Dendritic cell treated with granulocyte-macrophage colony-stimulating factor and Interleukin-4, amounts not matched to agents 40 ng/mL and 50 ng/mL, for 4 days (primary cell): ENCODE results near the gene KCNIP4.

Experiments used
- H3K27ac Mint-ChIP-seq: one replicate; pipeline ENCODE4 v1.8.0; 2022; ENCODE audit warnings: mild to moderate bottlenecking, mixed read lengths
- H3K27me3 Mint-ChIP-seq: one replicate; pipeline ENCODE4 v1.8.0; 2022; ENCODE audit warnings: mild to moderate bottlenecking, mixed read lengths
- H3K36me3 Mint-ChIP-seq: one replicate; pipeline ENCODE4 v1.8.0; 2022; ENCODE audit warnings: low read depth, mixed read lengths
- H3K4me1 Mint-ChIP-seq: one replicate; pipeline ENCODE4 v1.8.0; 2022; ENCODE audit warnings: low read depth, mixed read lengths
- H3K4me3 Mint-ChIP-seq: one replicate; pipeline ENCODE4 v1.8.0; 2022; ENCODE audit warnings: mild to moderate bottlenecking, moderate library complexity, mixed read lengths
- H3K9me3 Mint-ChIP-seq: one replicate; pipeline ENCODE4 v1.8.0; 2022; ENCODE audit warnings: mixed read lengths
- intact Hi-C: fragments of 100-400 bp; cut with micrococcal nuclease; formaldehyde crosslinking; loops from one replicate; pipeline ENCODE4 v1.15.0; 2022

Gene KCNIP4

GRCh38 chr4:21136051-21136630 is 812.4 kb downstream of the KCNIP4 start:
- H3K4me3 Mint-ChIP-seq, result no peak overlapping the region
- H3K36me3 Mint-ChIP-seq, result no peaks in the 10 kb centered on the region

GRCh38 chr4:21134994-21135393 is 813.6 kb downstream of the KCNIP4 start:
- no peaks in the 10 kb centered on the region for H3K9me3 Mint-ChIP-seq
- intact Hi-C loops, result no loop called here

More at GRCh38 chr4:21136051-21136630, 812.4 kb downstream of the KCNIP4 start:
- no peaks in the 10 kb centered on the region for H3K27me3 Mint-ChIP-seq
- H3K9me3 Mint-ChIP-seq, result no peaks in the 10 kb centered on the region
- no peaks in the 10 kb centered on the region for H3K4me1 Mint-ChIP-seq
- H3K27ac Mint-ChIP-seq, result no peak overlapping the region
- intact Hi-C loops, result no loop called here

GRCh38 chr4:21130606-21131005 is 818.0 kb downstream of the KCNIP4 start:
- intact Hi-C loops, result no loop called here
- Mint-ChIP-seq H3K9me3 (peaks cover 11% of the 10 kb centered on the region), H3K4me1 (no peaks in the 10 kb centered on the region), H3K27ac (no peak overlapping the region), H3K4me3 (no peak overlapping the region), H3K36me3 (no peaks in the 10 kb centered on the region), H3K27me3 (no peaks in the 10 kb centered on the region)

More at GRCh38 chr4:21134994-21135393, 813.6 kb downstream of the KCNIP4 start:
- Mint-ChIP-seq H3K27ac (no peak overlapping the region), H3K4me1 (no peaks in the 10 kb centered on the region), H3K4me3 (no peak overlapping the region), H3K36me3 (no peaks in the 10 kb centered on the region), H3K27me3 (no peaks in the 10 kb centered on the region)

GRCh38 chr4:21126014-21126512 is 822.5 kb downstream of the KCNIP4 start:
- Mint-ChIP-seq H3K27ac (no peak overlapping the region), H3K27me3 (no peaks in the 10 kb centered on the region), H3K4me1 (no peaks in the 10 kb centered on the region), H3K36me3 (no peaks in the 10 kb centered on the region), H3K4me3 (no peak overlapping the region), H3K9me3 (peaks cover 21% of the 10 kb centered on the region)
- intact Hi-C loops, result no loop called here

- Mint-ChIP-seq H3K36me3 (no peaks in the 10 kb centered on the region), H3K9me3 (no peaks in the 10 kb centered on the region), H3K27me3 (no peaks in the 10 kb centered on the region), H3K4me3 (no peak overlapping the region), H3K4me1 (no peaks in the 10 kb centered on the region), H3K27ac (no peak overlapping the region)
- intact Hi-C loops, result no loop called here
Observed at GRCh38 chr4:21118301-21118700, 830.3 kb downstream of the KCNIP4 start.

GRCh38 chr4:21117541-21118180 is 830.9 kb downstream of the KCNIP4 start:
- no peak overlapping the region for H3K27ac Mint-ChIP-seq
- no peak overlapping the region for H3K4me3 Mint-ChIP-seq
- intact Hi-C loops, result no loop called here
- no peaks in the 10 kb centered on the region for H3K36me3 Mint-ChIP-seq
- peaks cover 5% of the 10 kb centered on the region for H3K9me3 Mint-ChIP-seq
- no peaks in the 10 kb centered on the region for H3K4me1 Mint-ChIP-seq
- no peaks in the 10 kb centered on the region for H3K27me3 Mint-ChIP-seq

- peaks cover 38% of the 10 kb centered on the region for H3K9me3 Mint-ChIP-seq
- no peaks in the 10 kb centered on the region for H3K4me1 Mint-ChIP-seq
Observed at GRCh38 chr4:21113496-21114223, 834.9 kb downstream of the KCNIP4 start.

GRCh38 chr4:21102667-21103066 is 845.9 kb downstream of the KCNIP4 start:
- no peak overlapping the region for H3K27ac Mint-ChIP-seq
- intact Hi-C loops, result no loop called here
- H3K36me3 Mint-ChIP-seq, result no peaks in the 10 kb centered on the region
- no peak overlapping the region for H3K4me3 Mint-ChIP-seq
- H3K4me1 Mint-ChIP-seq, result no peaks in the 10 kb centered on the region
- H3K9me3 Mint-ChIP-seq, result peaks cover 16% of the 10 kb centered on the region
- H3K27me3 Mint-ChIP-seq, result no peaks in the 10 kb centered on the region

More at GRCh38 chr4:21113496-21114223, 834.9 kb downstream of the KCNIP4 start:
- H3K4me3 Mint-ChIP-seq, result no peak overlapping the region
- intact Hi-C loops, result no loop called here
- H3K36me3 Mint-ChIP-seq, result no peaks in the 10 kb centered on the region
- no peak overlapping the region for H3K27ac Mint-ChIP-seq
- H3K27me3 Mint-ChIP-seq, result no peaks in the 10 kb centered on the region

- H3K9me3 Mint-ChIP-seq, result no peaks in the 10 kb centered on the region
- no peaks in the 10 kb centered on the region for H3K4me1 Mint-ChIP-seq
- H3K27ac Mint-ChIP-seq, result no peak overlapping the region
- H3K27me3 Mint-ChIP-seq, result no peaks in the 10 kb centered on the region
- H3K36me3 Mint-ChIP-seq, result no peaks in the 10 kb centered on the region
- H3K4me3 Mint-ChIP-seq, result no peak overlapping the region
- intact Hi-C loops, result no loop called here
Observed at GRCh38 chr4:21097865-21098264, 850.7 kb downstream of the KCNIP4 start.

- H3K36me3 Mint-ChIP-seq, result no peaks in the 10 kb centered on the region
- no peak overlapping the region for H3K27ac Mint-ChIP-seq
- H3K27me3 Mint-ChIP-seq, result no peaks in the 10 kb centered on the region
- intact Hi-C loops, result no loop called here
- H3K9me3 Mint-ChIP-seq, result no peaks in the 10 kb centered on the region
- no peak overlapping the region for H3K4me3 Mint-ChIP-seq
- H3K4me1 Mint-ChIP-seq, result no peaks in the 10 kb centered on the region
Observed at GRCh38 chr4:21097026-21097425, 851.5 kb downstream of the KCNIP4 start.

GRCh38 chr4:21092531-21092930 is 856.0 kb downstream of the KCNIP4 start:
- Mint-ChIP-seq H3K27me3 (no peaks in the 10 kb centered on the region), H3K36me3 (no peaks in the 10 kb centered on the region), H3K9me3 (peaks cover 28% of the 10 kb centered on the region), H3K27ac (no peak overlapping the region), H3K4me3 (no peak overlapping the region), H3K4me1 (no peaks in the 10 kb centered on the region)
- intact Hi-C loops, result no loop called here

- no peak overlapping the region for H3K27ac Mint-ChIP-seq
Observed at GRCh38 chr4:21090094-21090666, 858.4 kb downstream of the KCNIP4 start.

GRCh38 chr4:21083413-21083812 is 865.2 kb downstream of the KCNIP4 start:
- intact Hi-C loops, result no loop called here
- Mint-ChIP-seq H3K27me3 (no peaks in the 10 kb centered on the region), H3K4me3 (no peak overlapping the region), H3K4me1 (no peaks in the 10 kb centered on the region), H3K9me3 (peaks cover 17% of the 10 kb centered on the region), H3K36me3 (no peaks in the 10 kb centered on the region), H3K27ac (no peak overlapping the region)

More at GRCh38 chr4:21090094-21090666, 858.4 kb downstream of the KCNIP4 start:
- Mint-ChIP-seq H3K9me3 (peaks cover 36% of the 10 kb centered on the region), H3K36me3 (no peaks in the 10 kb centered on the region), H3K27me3 (no peaks in the 10 kb centered on the region), H3K4me1 (no peaks in the 10 kb centered on the region), H3K4me3 (no peak overlapping the region)
- intact Hi-C loops, result no loop called here

- intact Hi-C loops, result no loop called here
- no peak overlapping the region for H3K27ac Mint-ChIP-seq
- peaks cover 26% of the 10 kb centered on the region for H3K9me3 Mint-ChIP-seq
- H3K4me3 Mint-ChIP-seq, result no peak overlapping the region
- no peaks in the 10 kb centered on the region for H3K27me3 Mint-ChIP-seq
- H3K36me3 Mint-ChIP-seq, result no peaks in the 10 kb centered on the region
- no peaks in the 10 kb centered on the region for H3K4me1 Mint-ChIP-seq
Observed at GRCh38 chr4:21077967-21078366, 870.6 kb downstream of the KCNIP4 start.
